GM10266 (cell line): Measurements from ENCODE around the gene SPTY2D1.
"Not testable (repeated sequence)": the region's sequence is repeated elsewhere in the genome, so short reads cannot be mapped to it uniquely, and the experiment has no call there.

Experiments
- DNase-seq: peaks from one replicate; pipeline ENCODE4 v3.0.0; 2012; ENCODE audit errors: extremely low spot score
- CTCF ChIP-seq: IDR thresholded peaks from 2 replicates; pipeline ENCODE4 v1.5.1; 2012; ENCODE audit warnings: mild to moderate bottlenecking, low read depth; ENCODE audit not compliant: control insufficient read depth, insufficient read depth; ENCODE audit errors: missing control alignments

The SPTY2D1 gene

GRCh38 chr11:18669219-18669596 is 35.1 kb upstream of the SPTY2D1 start:
- no peak for TF ChIP-seq CTCF
- no peak for DNase-seq

GRCh38 chr11:18668131-18668530 is 34.0 kb upstream of the SPTY2D1 start:
- no peak for DNase-seq
- no peak for TF ChIP-seq CTCF

GRCh38 chr11:18665353-18665872 is 31.3 kb upstream of the SPTY2D1 start:
- DNase-seq: not testable (repeated sequence)

- no peak for TF ChIP-seq CTCF
Measured at GRCh38 chr11:18657673-18658072, 23.5 kb upstream of the SPTY2D1 start.

GRCh38 chr11:18650859-18651557 is 16.9 kb upstream of the SPTY2D1 start:
- TF ChIP-seq CTCF: peak; percentile 68
- DNase-seq: peak; percentile 54

More at GRCh38 chr11:18657673-18658072, 23.5 kb upstream of the SPTY2D1 start:
- no peak for DNase-seq

GRCh38 chr11:18650353-18650752 is 16.2 kb upstream of the SPTY2D1 start:
- DNase-seq: no peak
- no peak for TF ChIP-seq CTCF

GRCh38 chr11:18643034-18643433 is 8.9 kb upstream of the SPTY2D1 start:
- not testable (repeated sequence) for DNase-seq

- no peak for TF ChIP-seq CTCF
- no peak for DNase-seq
Measured at GRCh38 chr11:18641677-18642076, 7.5 kb upstream of the SPTY2D1 start.
